GM21528 (cell line): ENCODE data around the gene GPR171.
"Not testable (repeated sequence)": the region's sequence is repeated elsewhere in the genome, so short reads cannot be mapped to it uniquely, and the experiment has no call there.

ENCODE experiments used
- ATAC-seq: cut with Tn5 transposase; IDR thresholded peaks from one replicate; pipeline ENCODE4 v1.9.1; 2021; ENCODE audit warnings: mild to moderate bottlenecking, moderate library complexity; ENCODE audit not compliant: unreplicated experiment, low FRiP score

The GPR171 gene, protein sequence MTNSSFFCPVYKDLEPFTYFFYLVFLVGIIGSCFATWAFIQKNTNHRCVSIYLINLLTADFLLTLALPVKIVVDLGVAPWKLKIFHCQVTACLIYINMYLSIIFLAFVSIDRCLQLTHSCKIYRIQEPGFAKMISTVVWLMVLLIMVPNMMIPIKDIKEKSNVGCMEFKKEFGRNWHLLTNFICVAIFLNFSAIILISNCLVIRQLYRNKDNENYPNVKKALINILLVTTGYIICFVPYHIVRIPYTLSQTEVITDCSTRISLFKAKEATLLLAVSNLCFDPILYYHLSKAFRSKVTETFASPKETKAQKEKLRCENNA

DNA sequence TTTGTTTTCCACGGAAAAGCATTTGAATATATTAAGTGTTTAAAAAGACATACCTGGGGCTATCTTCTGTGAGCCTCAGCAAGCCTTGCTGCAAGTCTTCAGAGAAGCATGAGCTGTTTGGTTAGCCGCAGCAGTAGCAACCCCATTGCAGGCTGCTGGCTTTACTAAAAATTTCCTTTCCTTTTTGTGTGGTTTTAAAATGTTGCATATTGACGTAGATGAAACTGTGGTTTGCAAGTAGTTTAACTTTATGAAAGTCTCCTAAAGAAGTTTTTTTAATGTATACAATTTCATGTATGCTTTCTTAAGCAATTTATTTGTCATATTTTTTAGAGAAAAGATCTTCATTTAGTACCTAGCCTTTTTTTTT is at the start of gene GPR171:
TSS of gene GPR171 (minus strand) at position 166 of the 370 bp plus-strand sequence. CDS start 3,830 bp downstream, outside the sequence.
- ATAC-seq, result peak; percentile 90

DNA sequence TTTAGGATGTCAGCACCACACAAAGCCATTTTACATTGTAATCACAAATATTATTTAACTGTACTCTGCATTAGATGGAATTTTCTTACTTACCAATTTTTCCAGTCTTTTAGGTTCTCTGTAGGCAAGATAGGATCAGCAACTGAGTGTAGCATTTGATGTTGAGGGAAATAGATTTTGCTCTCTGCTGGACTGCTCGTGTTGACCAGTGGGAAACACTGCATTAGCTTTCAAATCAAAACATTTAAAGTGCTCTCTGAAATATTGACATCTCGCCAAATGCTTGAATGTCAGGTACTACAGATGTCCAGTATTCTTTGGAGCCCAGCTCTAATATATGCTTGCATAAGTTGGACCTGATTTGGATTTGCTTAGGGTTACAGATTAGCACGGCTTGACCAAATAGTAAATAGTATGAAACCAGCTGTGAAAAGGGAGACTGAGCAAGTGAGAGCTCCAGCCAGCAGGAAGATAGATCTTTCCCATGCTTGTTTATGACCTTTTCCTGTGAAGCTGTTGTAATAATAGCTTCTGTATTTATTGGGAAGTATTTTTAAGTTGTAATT is 45.8 kb upstream of the GPR171 start:
- no peak for ATAC-seq

DNA sequence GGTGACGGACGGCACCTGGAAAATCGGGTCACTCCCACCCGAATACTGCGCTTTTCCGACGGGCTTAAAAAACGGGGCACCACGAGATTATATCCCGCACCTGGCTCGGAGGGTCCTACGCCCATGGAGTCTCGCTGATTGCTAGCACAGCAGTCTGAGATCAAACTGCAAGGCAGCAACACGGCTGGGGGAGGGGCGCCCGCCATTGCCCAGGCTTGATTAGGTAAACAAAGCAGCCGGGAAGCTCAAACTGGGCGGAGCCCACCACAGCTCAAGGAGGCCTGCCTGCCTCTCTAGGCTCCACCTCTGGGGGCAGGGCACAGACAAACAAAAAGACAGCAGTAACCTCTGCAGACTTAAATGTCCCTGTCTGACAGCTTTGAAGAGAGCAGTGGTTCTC is 39.0 kb upstream of the GPR171 start:
- ATAC-seq, result not testable (repeated sequence)

DNA sequence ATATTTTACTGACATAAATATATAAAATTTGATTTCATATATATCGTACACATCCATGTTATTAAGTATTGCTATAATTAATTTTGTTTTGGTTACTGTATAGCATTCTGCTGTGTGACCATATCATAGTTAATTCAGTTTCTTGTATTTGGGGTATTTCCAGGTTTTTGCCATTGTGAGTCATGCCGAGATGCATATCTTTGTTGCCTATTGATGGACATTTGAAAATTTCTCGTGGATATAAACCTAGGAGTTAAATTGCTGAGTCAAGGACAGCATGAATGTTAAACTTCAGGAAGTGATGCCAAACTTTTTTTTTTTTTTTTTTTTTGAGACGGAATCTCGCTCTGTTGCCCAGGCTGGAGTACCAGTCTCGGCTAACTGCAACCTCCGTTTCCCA is 33.7 kb upstream of the GPR171 start:
- no peak for ATAC-seq

DNA sequence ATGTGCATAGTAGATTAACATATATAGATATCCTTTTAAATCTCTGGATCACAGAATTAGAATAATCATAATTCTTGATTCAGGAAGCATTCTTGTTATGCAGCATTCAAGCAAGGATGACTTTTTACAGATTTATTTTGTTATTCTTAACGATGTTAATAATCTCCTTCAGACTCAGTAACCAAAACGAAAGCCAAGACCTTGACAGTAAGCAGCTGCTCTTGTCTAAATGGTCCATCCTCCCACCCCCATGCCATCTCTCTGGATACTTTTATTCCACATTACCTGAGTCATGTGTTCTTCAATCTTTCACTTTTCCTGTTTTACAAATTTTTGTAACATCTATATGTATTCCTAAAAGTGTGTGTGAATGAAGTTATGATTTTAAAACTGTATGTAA is 33.3 kb upstream of the GPR171 start:
- ATAC-seq, result no peak

DNA sequence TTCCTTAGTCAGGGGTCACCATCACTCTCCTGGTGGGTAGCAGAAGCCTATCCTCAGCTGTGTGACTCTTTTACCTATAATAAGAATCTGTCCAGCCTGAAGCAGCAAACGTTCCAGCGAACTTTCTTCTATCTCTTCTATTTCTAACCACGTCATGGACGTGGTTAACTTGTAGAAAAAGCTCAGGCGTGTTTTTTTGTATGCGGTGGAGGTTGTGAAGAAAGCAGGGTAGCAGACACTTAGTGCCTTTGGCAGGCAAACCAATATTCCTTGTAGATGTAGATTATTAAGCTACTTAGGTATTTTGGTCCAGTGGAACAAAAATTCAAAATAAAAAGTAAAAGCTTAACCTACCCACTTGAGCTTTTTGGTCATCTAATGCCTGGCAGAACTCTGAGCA is 31.8 kb upstream of the GPR171 start:
- ATAC-seq, result no peak

DNA sequence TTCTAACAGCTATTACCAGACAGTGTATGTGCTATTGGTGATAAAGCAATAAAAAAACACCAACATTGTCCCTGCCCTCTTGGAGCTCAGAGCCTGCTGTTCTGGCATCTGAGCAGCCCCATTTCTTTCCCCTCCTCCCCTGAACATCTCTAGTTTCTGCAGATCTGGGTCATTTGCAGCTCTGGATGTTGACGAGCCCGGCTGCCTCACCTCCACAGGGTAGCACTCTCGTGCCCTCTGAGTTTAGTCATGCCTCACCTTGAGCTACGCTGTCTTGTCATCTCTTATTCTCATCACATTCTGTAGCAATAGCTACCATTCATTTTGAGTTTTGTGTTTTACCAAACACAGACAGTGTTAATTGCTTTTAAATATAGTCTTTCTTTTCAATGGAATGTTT is 30.0 kb upstream of the GPR171 start:
- no peak for ATAC-seq

DNA sequence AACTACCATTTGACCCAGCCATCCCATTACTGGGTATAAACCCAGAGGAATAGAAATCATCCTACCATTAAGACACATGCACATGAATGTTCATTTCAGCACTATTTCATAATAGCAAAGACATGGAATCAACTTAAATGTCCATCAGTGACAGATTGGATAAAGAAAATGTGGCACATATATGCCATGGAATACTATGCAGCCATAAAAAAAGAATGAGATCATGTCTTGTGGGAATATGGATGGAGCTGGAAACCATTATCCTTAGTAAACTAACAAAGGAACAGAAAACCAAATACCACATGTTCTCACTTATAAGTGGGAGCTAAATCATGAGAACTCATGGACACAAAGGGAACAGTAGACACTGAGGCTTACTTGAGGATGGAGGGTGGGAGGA is 29.4 kb upstream of the GPR171 start:
- ATAC-seq, result not testable (repeated sequence)

DNA sequence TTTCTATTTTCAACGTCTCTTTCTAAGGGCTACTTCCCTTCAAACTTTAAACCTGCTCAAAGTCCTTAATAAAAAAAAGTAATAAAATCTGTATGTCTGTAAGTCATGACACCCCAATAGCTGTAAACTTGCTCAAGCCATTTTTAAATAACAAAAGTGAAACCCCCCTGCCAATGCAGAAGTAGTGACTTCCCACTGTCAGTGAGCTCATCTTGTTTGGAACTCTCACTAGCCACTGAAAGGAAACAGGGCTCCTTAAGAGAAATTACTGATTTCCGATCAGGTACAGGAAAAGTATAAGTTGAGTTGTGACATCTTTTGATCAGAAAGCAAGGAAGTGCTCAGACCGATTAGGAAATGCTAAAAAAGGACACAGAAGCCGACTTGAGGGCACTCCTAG is 27.6 kb upstream of the GPR171 start:
- ATAC-seq, result peak; percentile 55

DNA sequence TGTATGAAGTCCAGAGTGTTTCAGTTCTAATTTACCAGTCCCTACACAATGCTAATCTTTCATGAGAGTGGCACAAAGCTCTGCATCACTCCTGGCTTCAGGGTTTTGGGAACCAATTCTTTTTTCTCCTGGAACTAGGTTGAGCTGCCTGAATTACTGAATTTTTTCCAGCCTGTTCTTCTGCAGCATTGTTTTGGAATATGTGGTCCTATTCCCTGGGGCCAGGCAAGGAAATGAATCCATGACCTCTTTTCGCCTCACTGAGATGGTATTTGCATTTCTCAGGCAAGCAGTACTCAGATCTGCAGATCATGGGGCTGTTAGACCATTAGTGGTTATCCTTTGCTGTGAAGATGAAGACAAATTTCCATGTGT is 25.6 kb upstream of the GPR171 start:
- ATAC-seq, result no peak

DNA sequence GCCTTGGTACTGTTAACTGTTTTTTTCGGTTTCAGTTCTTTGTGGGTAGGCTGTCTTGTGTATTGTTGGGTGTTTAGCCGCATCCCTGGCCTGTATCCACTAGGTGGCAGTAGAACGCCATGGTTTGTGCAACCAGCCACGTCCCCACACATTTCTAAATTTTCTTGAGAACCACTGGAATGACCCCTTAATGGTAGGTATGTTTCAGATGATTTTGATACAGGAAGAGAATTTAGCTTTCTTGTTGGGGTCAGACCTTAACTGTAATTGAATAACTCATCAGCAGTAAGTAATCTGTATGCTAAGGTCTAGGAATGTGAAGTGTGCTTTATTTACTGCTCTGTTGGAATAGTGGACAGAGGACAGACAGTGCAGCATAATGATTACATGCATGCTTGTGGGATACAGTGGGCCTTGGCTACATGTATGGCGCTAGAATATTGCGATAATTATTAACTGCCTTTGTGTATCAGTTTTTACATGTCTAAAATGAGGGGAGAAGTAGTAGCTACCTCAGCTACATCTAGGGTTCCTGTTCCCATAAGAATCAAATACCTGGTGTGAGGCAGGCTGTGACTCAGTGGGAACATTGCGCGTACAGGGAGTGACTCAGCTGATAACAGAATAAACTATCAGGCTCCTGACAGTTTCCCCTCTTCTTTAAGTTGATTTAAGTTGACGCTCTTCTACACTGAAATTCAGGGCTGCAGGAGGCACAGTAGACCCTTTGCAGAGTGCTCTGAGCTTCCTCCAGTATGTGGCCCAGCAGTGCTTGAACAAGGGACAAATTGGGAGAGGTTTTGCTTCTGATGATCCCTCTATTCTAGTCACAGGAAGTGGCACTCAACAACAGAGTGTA is 25.0 kb upstream of the GPR171 start:
- peak; percentile 90 for ATAC-seq

DNA sequence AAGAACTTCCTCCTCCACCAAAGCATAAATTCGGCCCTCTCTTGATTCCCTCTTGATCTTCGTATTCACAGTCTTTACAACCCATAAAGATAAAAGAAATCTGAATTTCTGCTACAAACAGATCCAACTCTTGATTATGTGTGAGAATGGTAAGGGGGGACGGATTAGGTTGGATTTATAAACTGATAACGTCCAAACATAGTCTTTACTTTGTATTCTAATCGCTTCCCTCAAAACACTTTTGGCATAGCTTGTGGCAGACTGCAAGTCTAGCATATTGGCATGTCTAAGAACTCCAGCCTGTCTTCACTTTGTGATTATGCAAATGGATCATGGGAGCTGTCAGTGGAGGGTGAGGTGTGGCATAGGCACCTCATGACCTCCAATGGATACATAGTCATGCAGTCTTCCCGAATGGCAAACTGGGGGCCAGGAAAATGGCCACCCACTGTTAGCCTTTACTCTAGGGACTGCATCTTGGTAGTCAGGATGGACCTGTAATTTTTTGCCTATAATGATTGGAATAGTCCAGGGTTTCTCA is 24.3 kb upstream of the GPR171 start:
- peak; percentile 49 for ATAC-seq

DNA sequence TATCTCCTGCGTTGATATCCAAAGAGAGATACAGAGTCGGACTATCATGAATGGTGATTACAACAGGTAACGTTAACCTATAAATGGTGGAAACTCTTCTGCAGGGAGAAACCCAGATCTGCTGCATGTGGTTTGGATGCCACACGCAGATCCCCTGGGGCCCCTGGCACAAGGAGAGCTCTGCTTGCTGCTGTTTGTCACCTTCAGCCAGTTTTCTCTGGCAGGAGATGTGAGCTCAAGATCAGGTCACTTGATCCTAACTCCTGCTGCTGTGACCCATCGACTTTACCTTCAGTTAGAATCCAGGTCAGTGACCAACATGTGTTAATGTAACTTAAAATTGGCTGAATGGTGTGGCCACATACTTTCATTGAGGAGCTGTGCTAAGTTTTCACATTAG is 23.8 kb upstream of the GPR171 start:
- no peak for ATAC-seq

DNA sequence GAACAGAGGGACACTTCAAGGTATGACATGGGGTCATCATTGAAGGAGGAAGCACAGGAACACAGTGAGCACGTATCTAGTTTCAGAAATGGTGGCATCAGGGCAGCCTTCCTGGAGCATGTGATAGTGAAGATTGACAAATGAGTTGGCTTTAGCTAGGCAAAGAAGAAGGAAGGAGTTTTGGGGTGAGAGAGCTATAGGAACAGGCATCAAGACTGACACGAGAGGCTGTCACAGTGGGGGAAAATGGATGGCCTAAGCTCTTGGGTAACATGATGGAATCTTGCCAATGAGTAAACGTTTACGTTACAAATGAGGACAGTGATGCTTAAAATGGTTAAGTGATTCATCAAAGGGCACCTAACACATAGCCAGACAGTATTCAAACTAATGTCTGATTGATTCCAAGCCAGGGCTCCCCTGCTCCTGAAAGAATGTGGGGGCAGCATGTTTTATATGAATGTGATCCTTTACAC is 23.1 kb upstream of the GPR171 start:
- no peak for ATAC-seq

DNA sequence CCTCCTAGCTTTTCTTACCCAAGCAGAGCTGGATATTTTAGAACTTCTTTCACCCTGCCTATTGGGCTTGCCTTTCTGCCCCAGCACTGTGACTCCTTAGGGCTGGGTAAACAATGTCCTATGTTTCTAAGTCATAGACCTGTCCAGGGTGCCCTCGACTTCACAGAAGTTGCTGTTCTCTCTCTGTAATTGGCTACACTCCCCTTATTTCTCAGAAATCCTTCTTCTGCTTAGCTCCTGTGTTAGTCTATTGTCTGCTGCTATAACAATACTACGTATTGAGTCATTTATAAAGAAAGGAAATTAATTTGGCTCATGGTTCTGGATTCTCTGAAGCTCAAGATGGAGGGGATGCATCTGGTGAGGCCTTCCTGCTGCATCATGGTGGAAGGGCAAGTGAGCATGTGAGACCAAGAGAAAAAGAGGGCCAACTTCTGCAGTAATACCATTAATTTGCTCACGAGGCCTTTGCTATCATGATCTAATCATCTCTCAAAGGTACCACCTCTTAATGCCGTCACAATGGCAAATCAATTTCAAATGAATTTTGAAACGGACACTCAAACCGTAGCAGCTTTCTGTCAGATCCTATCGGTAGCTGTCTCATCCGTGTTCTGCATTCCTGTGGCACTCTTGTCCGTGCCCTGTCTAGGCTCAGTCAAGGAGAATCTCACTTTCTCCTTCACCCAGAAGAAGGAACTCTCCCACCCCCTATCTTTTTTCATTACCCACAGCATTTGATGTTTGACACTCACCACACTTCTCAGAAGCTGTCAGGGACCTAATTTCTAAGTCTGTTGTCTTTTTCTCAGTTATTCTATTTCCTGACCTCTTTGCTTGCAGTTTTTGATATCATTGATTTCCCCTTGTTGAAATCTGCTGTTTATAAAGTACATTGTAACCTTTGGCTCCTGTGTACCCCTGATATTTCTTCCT is 22.3 kb upstream of the GPR171 start:
- no peak for ATAC-seq

DNA sequence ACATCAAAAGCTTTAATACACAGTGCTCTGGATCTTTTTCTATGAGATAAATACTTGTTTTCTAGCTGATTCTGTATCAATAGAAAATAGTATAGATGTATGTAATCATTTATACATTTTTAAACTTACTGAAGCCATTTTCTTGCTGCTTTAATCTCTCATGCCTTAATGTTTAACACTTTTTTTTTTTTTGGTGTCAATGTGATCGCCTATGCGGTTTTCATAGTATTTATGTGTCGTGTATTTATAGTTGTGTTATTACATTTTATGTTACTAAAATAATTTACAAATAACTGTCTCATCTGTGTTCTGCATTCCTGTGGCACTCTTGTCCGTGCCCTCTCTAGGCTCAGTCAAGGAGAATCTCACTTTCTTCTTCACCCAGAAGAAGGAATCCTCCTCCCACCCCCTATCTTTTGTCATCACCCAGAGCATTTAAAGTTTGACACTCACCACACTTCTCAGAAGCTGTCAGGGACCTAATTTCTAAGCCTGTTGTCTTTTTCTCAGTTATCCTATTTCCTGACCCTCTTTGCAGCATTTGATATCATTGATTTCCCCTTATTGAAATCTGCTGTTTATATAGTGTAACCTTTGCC is 21.4 kb upstream of the GPR171 start:
- ATAC-seq, result no peak

DNA sequence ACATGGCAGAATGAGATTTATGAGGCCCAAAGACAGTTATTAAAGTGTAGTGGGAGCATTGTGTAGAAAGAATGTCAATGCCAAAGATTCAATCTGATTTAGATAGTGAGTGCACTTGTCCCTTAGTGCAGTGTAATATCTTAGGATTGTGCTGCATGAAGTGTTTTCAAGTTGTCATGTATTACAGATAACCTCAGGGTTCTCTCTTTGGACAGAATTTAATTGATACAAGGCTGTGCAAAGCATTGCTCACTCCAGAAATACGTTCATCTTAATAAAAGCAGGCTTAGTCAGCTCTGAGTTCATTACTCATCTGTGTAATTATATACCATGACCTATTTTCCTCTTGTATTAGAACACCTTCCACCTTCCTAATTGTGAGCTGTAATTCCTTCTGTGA is 16.0 kb upstream of the GPR171 start:
- ATAC-seq, result no peak

DNA sequence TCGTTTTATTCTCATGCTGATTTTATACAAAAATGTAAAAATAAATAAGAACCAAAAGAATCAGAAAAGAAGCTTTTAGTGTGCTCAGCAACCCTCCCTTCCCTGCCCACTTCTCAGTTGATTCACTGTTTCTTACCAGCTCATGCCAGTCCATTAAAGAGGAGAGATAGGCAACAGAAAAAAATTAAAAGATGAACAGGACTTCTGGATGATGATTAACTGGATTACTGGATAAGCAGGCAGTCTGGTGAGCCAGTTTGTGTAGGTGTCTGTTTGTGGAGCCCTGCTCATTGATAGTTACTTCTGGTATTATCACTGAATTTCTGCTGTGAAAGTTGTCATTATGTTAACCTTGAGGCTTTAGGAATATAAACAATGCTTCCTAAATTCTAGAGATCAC is 15.1 kb upstream of the GPR171 start:
- no peak for ATAC-seq

DNA sequence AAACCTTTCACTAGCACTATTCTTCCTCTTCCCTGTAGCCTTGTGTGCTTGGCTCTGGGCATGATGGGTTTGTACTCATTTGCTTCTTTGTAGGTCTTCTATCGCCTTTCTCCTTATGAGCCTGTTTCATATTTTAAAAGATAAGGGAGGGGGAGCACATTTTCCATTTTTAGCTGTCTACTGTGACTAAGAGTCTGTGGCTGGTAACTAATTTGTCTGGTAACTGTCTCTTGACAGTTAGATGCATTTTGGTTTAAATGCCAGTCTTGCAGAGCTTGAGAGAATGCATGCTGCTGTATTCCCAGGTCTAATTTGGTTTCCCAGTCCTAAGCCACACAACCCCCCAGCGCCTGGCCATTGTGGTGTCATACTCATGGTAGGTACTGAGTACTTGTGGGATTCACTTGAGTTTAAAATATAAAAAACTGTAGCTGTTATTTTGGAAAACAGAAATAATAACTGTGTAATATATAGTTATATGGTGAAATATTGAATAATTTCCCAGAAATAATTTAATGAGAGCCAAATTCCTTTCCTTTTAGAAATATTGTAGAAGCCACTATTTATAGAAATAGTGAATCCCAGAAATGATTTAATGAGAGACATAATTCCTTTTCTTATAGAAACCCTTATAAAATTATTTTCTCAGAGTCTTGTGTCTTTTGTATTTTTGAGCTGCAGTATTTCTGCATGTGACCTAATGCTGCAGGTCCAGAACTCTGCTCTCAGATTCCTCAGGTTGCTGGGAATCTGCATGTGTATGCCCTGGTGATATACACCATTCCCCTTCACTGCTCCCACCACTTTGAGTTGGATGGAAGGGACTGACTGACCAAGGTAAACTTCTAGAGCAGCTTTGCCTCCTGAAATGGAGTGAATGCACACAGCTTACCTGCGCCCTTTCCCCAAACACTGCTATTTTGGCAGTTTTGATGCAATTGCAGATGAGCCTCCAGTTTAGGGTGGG is 13.9 kb upstream of the GPR171 start:
- no peak for ATAC-seq
